Cerebellar cortex (tissue), 1 donor: ENCODE data around the gene PPP1R3F.
"Not testable (repeated sequence)": the region's sequence is repeated elsewhere in the genome, so short reads cannot be mapped to it uniquely, and the experiment has no call there.

Experiments
- DNase-seq: peaks from one replicate; pipeline ENCODE4 v3.0.0-alpha.2; 2015; ENCODE audit warnings: low spot score

PPP1R3F gene

DNA sequence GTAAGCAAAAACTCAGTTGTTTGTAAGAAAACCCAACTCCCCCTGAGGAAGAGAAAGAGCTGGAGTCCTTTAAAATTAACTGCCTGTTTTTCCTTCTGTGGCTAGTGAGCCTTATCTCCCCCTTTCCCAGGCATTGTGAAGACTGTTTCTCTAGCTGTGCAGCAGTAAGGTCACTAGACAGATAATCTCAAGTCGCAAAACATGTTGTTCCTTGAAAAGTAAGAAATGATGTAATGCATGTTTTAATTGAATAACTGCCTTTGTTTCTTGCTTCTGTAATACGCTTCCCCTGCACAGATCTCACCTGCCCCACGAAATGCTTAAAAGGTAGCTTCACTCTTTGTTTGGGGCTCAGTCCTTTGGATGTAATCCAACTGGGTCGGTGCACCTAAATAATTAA is 46.5 kb downstream of the PPP1R3F start:
- no peak for DNase-seq

GRCh38 chrX:49321737-49322136 is 52.1 kb downstream of the PPP1R3F start, which contains the start of gene GAGE12J:
Gene GAGE12J (plus strand): TSS chrX:49322037. CDS start chrX:49323194, 1,157 bp downstream.
- DNase-seq: not testable (repeated sequence)

DNA sequence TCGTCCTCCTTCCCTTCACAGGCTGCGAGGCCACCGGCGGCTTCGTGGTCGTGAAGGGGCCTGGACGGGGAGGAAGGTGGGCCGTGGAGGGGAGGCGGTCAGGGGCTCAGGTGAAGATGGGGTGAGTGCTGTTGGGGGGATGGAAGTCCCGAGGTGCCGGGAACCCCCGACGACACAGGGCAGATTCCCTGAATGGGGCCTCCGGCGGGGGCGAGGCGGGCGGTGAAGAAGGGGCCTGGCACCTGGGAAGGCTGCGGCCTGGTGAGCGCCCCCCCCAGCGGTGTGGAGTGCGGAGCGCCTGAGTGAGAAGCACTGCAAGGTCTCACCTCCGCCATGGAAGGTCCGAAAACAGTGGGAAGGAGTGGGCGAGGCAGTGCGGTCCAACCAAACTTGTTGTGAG is 52.7 kb downstream of the PPP1R3F start:
- DNase-seq: not testable (repeated sequence)

DNA sequence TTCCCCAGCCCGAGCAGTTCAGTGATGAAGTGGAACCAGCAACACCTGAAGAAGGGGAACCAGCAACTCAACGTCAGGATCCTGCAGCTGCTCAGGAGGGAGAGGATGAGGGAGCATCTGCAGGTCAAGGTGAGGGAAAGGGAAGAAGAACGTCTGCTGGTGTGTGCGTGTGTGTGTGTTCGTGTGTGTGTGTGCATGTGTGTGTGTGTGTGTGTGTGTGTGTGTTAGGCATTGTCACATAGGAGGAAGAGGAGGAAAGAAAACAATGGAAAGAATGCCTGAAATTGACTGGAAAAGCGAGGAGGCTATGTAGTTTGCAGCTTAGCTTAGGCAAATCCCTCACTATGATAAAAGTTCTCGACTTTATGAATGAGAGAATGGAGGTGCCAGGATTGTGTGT is 54.1 kb downstream of the PPP1R3F start:
- DNase-seq: not testable (repeated sequence)

DNA sequence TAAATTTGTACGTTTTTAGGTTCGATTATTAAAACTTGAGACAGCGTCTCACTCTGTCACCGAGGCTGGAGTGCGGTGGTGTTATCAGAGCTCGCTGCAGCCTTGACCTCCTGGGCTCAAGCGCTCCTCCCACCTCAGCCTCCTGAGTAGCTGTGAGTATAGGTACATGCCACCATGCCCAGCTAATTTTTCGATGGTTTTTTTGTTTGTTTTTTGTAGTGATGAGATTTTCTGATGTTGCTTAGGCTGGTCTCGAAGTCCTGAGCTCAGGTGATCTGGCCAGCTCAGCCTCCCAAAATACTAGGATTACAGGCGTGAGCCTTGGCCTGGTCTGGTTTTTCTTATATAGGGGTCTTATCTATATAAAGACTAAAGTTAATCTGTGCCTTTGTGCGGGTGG is 60.8 kb downstream of the PPP1R3F start:
- DNase-seq: not testable (repeated sequence)

DNA sequence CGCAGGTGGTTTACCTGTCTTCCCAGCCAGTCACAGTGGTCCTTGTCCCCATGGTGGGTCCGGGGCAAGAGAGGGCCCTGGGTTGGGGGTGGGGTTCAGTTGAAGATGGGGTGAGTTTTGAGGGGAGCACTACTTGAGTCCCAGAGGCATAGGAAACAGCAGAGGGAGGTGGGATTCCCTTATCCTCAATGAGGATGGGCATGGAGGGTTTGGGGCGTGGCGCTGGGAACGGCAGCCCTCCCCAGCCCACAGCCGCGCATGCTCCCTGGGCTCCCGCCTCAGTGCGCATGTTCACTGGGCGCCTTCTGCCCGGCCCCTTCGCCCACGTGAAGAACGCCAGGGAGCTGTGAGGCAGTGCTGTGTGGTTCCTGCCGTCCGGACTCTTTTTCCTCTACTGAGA is 61.7 kb downstream of the PPP1R3F start, which contains the start of gene GAGE13:
GAGE13 (plus strand) TSS at position 301 of the 400 bp plus-strand sequence. CDS start 1,156 bp downstream, outside the sequence.
- not testable (repeated sequence) for DNase-seq

DNA sequence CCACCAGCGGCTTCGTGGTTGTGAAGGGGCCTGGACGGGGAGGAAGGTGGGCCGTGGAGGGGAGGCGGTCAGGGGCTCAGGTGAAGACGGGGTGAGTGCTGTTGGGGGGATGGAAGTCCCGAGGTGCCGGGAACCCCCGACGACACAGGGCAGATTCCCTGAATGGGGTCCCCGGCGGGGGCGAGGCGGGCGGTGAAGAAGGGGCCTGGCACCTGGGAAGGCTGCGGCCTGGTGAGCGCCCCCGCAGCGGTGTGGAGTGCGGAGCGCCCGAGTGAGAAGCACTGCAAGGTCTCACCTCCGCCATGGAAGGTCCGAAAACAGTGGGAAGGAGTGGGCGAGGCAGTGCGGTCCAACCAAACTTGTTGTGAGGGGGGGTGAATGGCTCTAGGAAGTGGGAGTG is 62.2 kb downstream of the PPP1R3F start:
- not testable (repeated sequence) for DNase-seq
